ENCODE results near the gene CHAD. TPM values are rescaled to one million over a fixed set of nuclear protein-coding genes. Genes with fewer than 3 reads are reported as not detected.

CHAD gene
- polyA plus RNA-seq, 1 experiment = not detected

GRCh38 chr17:50495217-50495823 is 26.6 kb upstream of the CHAD start:
- CTCF ChIA-PET = no interaction called here
- H3K27me3 ChIP-seq (ENCODE audit: control insufficient read depth, insufficient read depth, low read length) = peaks cover 7% of the 10 kb centered on the region
- no peak for DNase-seq (ENCODE audit: low read depth, low spot score)
- TF ChIP-seq CTCF (IDR thresholded peaks at IDR 0.05; ENCODE audit: low read depth, low read length) = no peak
- no peak overlapping the region for H3K4me3 ChIP-seq (ENCODE audit: low read depth, low read length)
- no peak overlapping the region for H3K27ac ChIP-seq (ENCODE audit: low read depth, low read length)
- no peaks in the 10 kb centered on the region for H3K9me3 ChIP-seq (ENCODE audit: control insufficient read depth, insufficient read depth, low read length)
- POLR2A ChIA-PET = interaction anchor here (0.7 kb wide), 2 partner anchors 10 to 89 kb away, joined by 3 to 5 read pairs; no protein-coding TSS in a partner anchor

- no peak overlapping the region for H3K27ac ChIP-seq (ENCODE audit: low read depth, low read length)
- peaks cover 7% of the 10 kb centered on the region for H3K27me3 ChIP-seq (ENCODE audit: control insufficient read depth, insufficient read depth, low read length)
- ChIA-PET CTCF (interaction anchor here (1.2 to 2.2 kb wide), 4 partner anchors 9 to 201 kb away, joined by 3 to 9 read pairs (median 4); no protein-coding TSS in a partner anchor), POLR2A (no interaction called here)
- DNase-seq (ENCODE audit: low read depth, low spot score) = no peak
- H3K9me3 ChIP-seq (ENCODE audit: control insufficient read depth, insufficient read depth, low read length) = no peaks in the 10 kb centered on the region
- H3K4me3 ChIP-seq (ENCODE audit: low read depth, low read length) = no peak overlapping the region
- TF ChIP-seq CTCF (IDR thresholded peaks at IDR 0.05; ENCODE audit: low read depth, low read length) = no peak
Measured at GRCh38 chr17:50493744-50494143, 25.1 kb upstream of the CHAD start.

- no peak overlapping the region for H3K4me3 ChIP-seq (ENCODE audit: low read depth, low read length)
- no peaks in the 10 kb centered on the region for H3K9me3 ChIP-seq (ENCODE audit: control insufficient read depth, insufficient read depth, low read length)
- H3K27me3 ChIP-seq (ENCODE audit: control insufficient read depth, insufficient read depth, low read length) = peaks cover 7% of the 10 kb centered on the region
- CTCF ChIA-PET = interaction anchor here (1.0 to 2.2 kb wide), 2 partner anchors 8 to 9 kb away, joined by 4 to 6 read pairs; no protein-coding TSS in a partner anchor
- TF ChIP-seq CTCF (IDR thresholded peaks at IDR 0.05; ENCODE audit: low read depth, low read length) = no peak
- no peak overlapping the region for H3K27ac ChIP-seq (ENCODE audit: low read depth, low read length)
- POLR2A ChIA-PET = no interaction called here
- DNase-seq (ENCODE audit: low read depth, low spot score) = no peak
Measured at GRCh38 chr17:50492214-50492613, 23.5 kb upstream of the CHAD start.

GRCh38 chr17:50491505-50491904 is 22.8 kb upstream of the CHAD start:
- no peak for DNase-seq (ENCODE audit: low read depth, low spot score)
- Histone ChIP-seq H3K9me3 (ENCODE audit: control insufficient read depth, insufficient read depth, low read length) (no peaks in the 10 kb centered on the region), H3K27me3 (ENCODE audit: control insufficient read depth, insufficient read depth, low read length) (peaks cover 7% of the 10 kb centered on the region), H3K27ac (ENCODE audit: low read depth, low read length) (no peak overlapping the region), H3K4me3 (ENCODE audit: low read depth, low read length) (no peak overlapping the region)
- TF ChIP-seq CTCF (IDR thresholded peaks at IDR 0.05; ENCODE audit: low read depth, low read length) = no peak
- CTCF ChIA-PET = no interaction called here
- POLR2A ChIA-PET = no interaction called here

- ChIA-PET CTCF (interaction anchor here (1.1 to 2.3 kb wide), 2 partner anchors 10 to 12 kb away, joined by 3 to 9 read pairs; partner anchors contain the start of gene RSAD1), POLR2A (no interaction called here)
- no peak for DNase-seq (ENCODE audit: low read depth, low spot score)
- no peak for TF ChIP-seq CTCF (IDR thresholded peaks at IDR 0.05; ENCODE audit: low read depth, low read length)
- no peak overlapping the region for H3K27ac ChIP-seq (ENCODE audit: low read depth, low read length)
- H3K4me3 ChIP-seq (ENCODE audit: low read depth, low read length) = no peak overlapping the region
- H3K9me3 ChIP-seq (ENCODE audit: control insufficient read depth, insufficient read depth, low read length) = no peaks in the 10 kb centered on the region
- peaks cover 5% of the 10 kb centered on the region for H3K27me3 ChIP-seq (ENCODE audit: control insufficient read depth, insufficient read depth, low read length)
Measured at GRCh38 chr17:50488880-50489279, 20.2 kb upstream of the CHAD start.

All from AG04450 (cell line).